Trophoblast cell (in vitro differentiated cells and primary cell): ENCODE measurements around the gene NSRP1.

ENCODE experiments used
- DNase-seq, 2 donors: peaks; one replicate each; pipeline ENCODE4 v3.0.0-alpha.2; 2016
- H2AFZ ChIP-seq: 2 replicates; pipeline ENCODE4 v1.6.1; 2013; ENCODE audit warnings: low read length, moderate library complexity, mild to moderate bottlenecking; ENCODE audit not compliant: insufficient read depth, poor library complexity
- H2AK5ac ChIP-seq: 2 replicates; pipeline ENCODE4 v1.6.1; 2013; ENCODE audit warnings: mild to moderate bottlenecking, low read length
- H2BK120ac ChIP-seq: 2 replicates; pipeline ENCODE4 v1.6.1; 2013; ENCODE audit warnings: low read length, mild to moderate bottlenecking, moderate library complexity; ENCODE audit not compliant: insufficient read depth, poor library complexity
- H2BK12ac ChIP-seq: 2 replicates; pipeline ENCODE4 v1.6.1; 2013; ENCODE audit warnings: mild to moderate bottlenecking, low read length, moderate library complexity
- H2BK5ac ChIP-seq: 2 replicates; pipeline ENCODE4 v1.6.1; 2013; ENCODE audit warnings: low read length, low read depth, moderate library complexity, mild to moderate bottlenecking; ENCODE audit not compliant: poor library complexity
- H3K14ac ChIP-seq: 2 replicates; pipeline ENCODE4 v1.6.1; 2013; ENCODE audit warnings: mild to moderate bottlenecking, low read length
- H3K18ac ChIP-seq: 2 replicates; pipeline ENCODE4 v1.6.1; 2013; ENCODE audit warnings: mild to moderate bottlenecking, low read length
- H3K23ac ChIP-seq: 2 replicates; pipeline ENCODE4 v1.6.1; 2013; ENCODE audit warnings: low read length
- H3K27ac ChIP-seq: 2 replicates; pipeline ENCODE4 v1.5.1; 2013; ENCODE audit warnings: low read depth, mild to moderate bottlenecking, inconsistent platforms, low read length, moderate library complexity
- H3K27me3 ChIP-seq: 2 replicates; pipeline ENCODE4 v1.6.1; 2013; ENCODE audit warnings: inconsistent platforms, mild to moderate bottlenecking, low read length, moderate library complexity; ENCODE audit not compliant: insufficient read depth
- H3K36me3 ChIP-seq, 2 experiments: 1 replicate in 1 of 2; 2 replicates in 1 of 2; pipeline ENCODE4 v1.6.1; 2013; ENCODE audit warnings: low read length in 2 of 2, mild to moderate bottlenecking in 2 of 2, moderate library complexity in 1 of 2; ENCODE audit not compliant: insufficient read depth in 2 of 2, control insufficient read depth in 1 of 2
- H3K4ac ChIP-seq: 2 replicates; pipeline ENCODE4 v1.6.1; 2013; ENCODE audit warnings: low read depth, mild to moderate bottlenecking, low read length, moderate library complexity
- H3K4me1 ChIP-seq, 2 experiments: 1 replicate in 1 of 2; 2 replicates in 1 of 2; pipeline ENCODE4 v1.6.1; 2013; ENCODE audit warnings: low read length in 2 of 2, mild to moderate bottlenecking in 2 of 2, moderate library complexity in 1 of 2; ENCODE audit not compliant: insufficient read depth in 2 of 2, control insufficient read depth in 1 of 2
- H3K4me2 ChIP-seq: 2 replicates; pipeline ENCODE4 v1.6.1; 2013; ENCODE audit warnings: inconsistent platforms, mild to moderate bottlenecking, low read length, moderate library complexity
- H3K4me3 ChIP-seq: 2 replicates; pipeline ENCODE4 v1.5.1; 2013; ENCODE audit warnings: mild to moderate bottlenecking, low read depth, low read length, inconsistent platforms
- H3K79me1 ChIP-seq: one replicate; pipeline ENCODE4 v1.6.1; 2013; ENCODE audit warnings: low read length
- H3K79me2 ChIP-seq: 2 replicates; pipeline ENCODE4 v1.6.1; 2013; ENCODE audit warnings: low read length, mild to moderate bottlenecking; ENCODE audit not compliant: control insufficient read depth, insufficient read depth, poor library complexity
- H3K9ac ChIP-seq: 2 replicates; pipeline ENCODE4 v1.6.1; 2013; ENCODE audit warnings: mild to moderate bottlenecking, low read length
- H3K9me3 ChIP-seq: 2 replicates; pipeline ENCODE4 v1.6.1; 2013; ENCODE audit warnings: low read depth, mild to moderate bottlenecking, control low read depth, inconsistent platforms, low read length; ENCODE audit not compliant: insufficient read depth
- H4K12ac ChIP-seq: 2 replicates; pipeline ENCODE4 v1.6.1; 2013; ENCODE audit warnings: low read depth, mild to moderate bottlenecking, low read length, moderate library complexity
- H4K8ac ChIP-seq: 2 replicates; pipeline ENCODE4 v1.6.1; 2013; ENCODE audit warnings: low read depth, mild to moderate bottlenecking, low read length, moderate library complexity
- H4K91ac ChIP-seq: one replicate; pipeline ENCODE4 v1.6.1; 2013; ENCODE audit warnings: low read depth, mild to moderate bottlenecking, low read length, moderate library complexity
- WGBS: extraction: QIAGEN DNeasy Blood & Tissue Kit; methylation state at CpG from one replicate; pipeline ENCODE4 v1.1.7; 2013; ENCODE audit warnings: missing lambda C conversion rate; ENCODE audit not compliant: insufficient read length, insufficient coverage; ENCODE audit errors: extremely low coverage; 5-methylcytosine and 5-hydroxymethylcytosine counted together

The NSRP1 gene

DNA sequence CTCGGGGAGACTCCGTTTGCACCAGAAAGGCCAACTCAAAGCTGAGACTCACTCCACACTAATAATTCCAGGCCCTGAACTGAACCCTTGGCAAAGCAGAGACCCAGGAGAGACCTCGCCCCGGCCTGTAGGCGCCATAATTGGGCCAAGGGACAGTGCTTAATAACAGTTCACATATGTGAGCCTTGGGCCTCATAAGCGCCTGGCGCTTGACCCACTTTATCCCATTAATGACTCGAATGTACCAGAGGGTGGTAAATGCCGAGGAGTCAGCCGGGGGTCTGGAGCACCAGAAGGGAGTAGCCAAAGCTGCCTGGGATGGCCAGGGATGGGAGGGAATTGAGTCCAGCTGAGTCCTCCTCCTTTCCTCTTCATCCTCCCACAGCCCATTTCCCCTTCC lies 94.3 kb downstream of the NSRP1 start:
- Histone ChIP-seq H2AFZ (no peak overlapping the region), H3K4me2 (no peak overlapping the region), H3K79me1 (no peaks in the 10 kb centered on the region), H2AK5ac (no peak overlapping the region), H3K79me2 (no peaks in the 10 kb centered on the region), H2BK5ac (no peak overlapping the region), H3K14ac (no peak overlapping the region), H3K23ac (no peak overlapping the region), H3K36me3 (no peaks in the 10 kb centered on the region), H3K27ac (no peak overlapping the region), H3K4ac (no peak overlapping the region), H3K9me3 (no peaks in the 10 kb centered on the region), H2BK12ac (no peak overlapping the region), H4K12ac (no peak overlapping the region), H2BK120ac (no peak overlapping the region), H3K27me3 (no peaks in the 10 kb centered on the region), H4K91ac (no peak overlapping the region), H4K8ac (no peak overlapping the region), H3K9ac (no peak overlapping the region), H3K18ac (no peak overlapping the region), H3K4me1 (no peaks in the 10 kb centered on the region), H3K4me3 (no peak overlapping the region)
- DNase-seq = no peak
- no CpG with 5 or more reads among the region's 10 CpGs for WGBS

GRCh38 chr17:30211371-30211770 lies 94.8 kb downstream of the NSRP1 start:
- H4K91ac ChIP-seq = no peak overlapping the region
- no peak overlapping the region for H2BK120ac ChIP-seq
- no peak overlapping the region for H3K4me2 ChIP-seq
- H3K9ac ChIP-seq = no peak overlapping the region
- no peak overlapping the region for H2AFZ ChIP-seq
- H2AK5ac ChIP-seq = no peak overlapping the region
- H3K27me3 ChIP-seq = no peaks in the 10 kb centered on the region
- H3K79me2 ChIP-seq = no peaks in the 10 kb centered on the region
- no peak overlapping the region for H4K8ac ChIP-seq
- no peak overlapping the region for H3K4me3 ChIP-seq
- no peak overlapping the region for H4K12ac ChIP-seq
- H2BK5ac ChIP-seq = no peak overlapping the region
- no peak overlapping the region for H3K27ac ChIP-seq
- no peaks in the 10 kb centered on the region for H3K79me1 ChIP-seq
- no peak overlapping the region for H3K4ac ChIP-seq
- WGBS = no CpG with 5 or more reads among the region's 6 CpGs
- H3K36me3 ChIP-seq = no peaks in the 10 kb centered on the region
- no peak overlapping the region for H3K23ac ChIP-seq
- H3K4me1 ChIP-seq = no peaks in the 10 kb centered on the region
- no peak for DNase-seq
- H2BK12ac ChIP-seq = no peak overlapping the region
- no peak overlapping the region for H3K18ac ChIP-seq
- no peaks in the 10 kb centered on the region for H3K9me3 ChIP-seq
- no peak overlapping the region for H3K14ac ChIP-seq

GRCh38 chr17:30212750-30213149 lies 96.1 kb downstream of the NSRP1 start:
- no peak overlapping the region for H3K27ac ChIP-seq
- no peak overlapping the region for H4K8ac ChIP-seq
- H2AK5ac ChIP-seq = peak overlapping the region; percentile 36
- H2BK5ac ChIP-seq = no peak overlapping the region
- no peak overlapping the region for H3K14ac ChIP-seq
- no peak overlapping the region for H2AFZ ChIP-seq
- no peak overlapping the region for H3K4ac ChIP-seq
- H3K9ac ChIP-seq = no peak overlapping the region
- no peak overlapping the region for H2BK120ac ChIP-seq
- no peak overlapping the region for H3K18ac ChIP-seq
- no CpG with 5 or more reads among the region's 11 CpGs for WGBS
- H3K36me3 ChIP-seq = no peaks in the 10 kb centered on the region
- no peaks in the 10 kb centered on the region for H3K4me1 ChIP-seq
- no peak overlapping the region for H3K23ac ChIP-seq
- H3K4me2 ChIP-seq = no peak overlapping the region
- H3K79me2 ChIP-seq = no peaks in the 10 kb centered on the region
- H3K27me3 ChIP-seq = no peaks in the 10 kb centered on the region
- H2BK12ac ChIP-seq = no peak overlapping the region
- no peaks in the 10 kb centered on the region for H3K9me3 ChIP-seq
- no peak overlapping the region for H3K4me3 ChIP-seq
- DNase-seq = peak; percentile 60 to 71
- no peaks in the 10 kb centered on the region for H3K79me1 ChIP-seq
- no peak overlapping the region for H4K91ac ChIP-seq
- H4K12ac ChIP-seq = no peak overlapping the region

DNA sequence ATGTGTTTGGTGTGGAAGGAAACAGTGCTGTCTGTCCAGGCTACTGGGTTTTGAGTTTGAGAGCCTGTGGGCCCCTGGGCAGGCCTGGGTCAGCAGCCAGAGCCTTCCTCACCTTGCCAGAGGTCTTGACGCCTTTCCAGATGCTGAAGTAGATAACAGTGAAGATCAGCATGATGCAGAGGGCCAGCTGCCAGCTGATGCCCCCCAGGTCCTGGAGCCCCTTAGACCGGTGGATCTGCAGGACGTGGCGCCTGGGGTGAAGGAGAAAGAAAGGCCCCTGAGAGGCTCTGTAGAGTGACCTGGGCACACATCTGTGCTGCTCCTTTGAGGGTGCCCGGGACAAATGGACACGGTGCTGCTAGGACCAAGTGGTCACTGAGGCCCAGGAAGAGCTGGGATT lies 100.4 kb downstream of the NSRP1 start:
- H2BK120ac ChIP-seq = no peak overlapping the region
- H2BK5ac ChIP-seq = no peak overlapping the region
- DNase-seq = no peak
- H2BK12ac ChIP-seq = no peak overlapping the region
- H2AFZ ChIP-seq = no peak overlapping the region
- H3K4ac ChIP-seq = no peak overlapping the region
- no peak overlapping the region for H2AK5ac ChIP-seq
- no peak overlapping the region for H3K27ac ChIP-seq
- H4K91ac ChIP-seq = no peak overlapping the region
- no peak overlapping the region for H3K18ac ChIP-seq
- no peak overlapping the region for H3K4me2 ChIP-seq
- peaks cover 0 to 5% of the 10 kb centered on the region in 2 experiments for H3K4me1 ChIP-seq
- no peak overlapping the region for H4K8ac ChIP-seq
- no peak overlapping the region for H3K9ac ChIP-seq
- H3K36me3 ChIP-seq = no peaks in the 10 kb centered on the region
- no peak overlapping the region for H4K12ac ChIP-seq
- H3K14ac ChIP-seq = no peak overlapping the region
- no peaks in the 10 kb centered on the region for H3K9me3 ChIP-seq
- no CpG with 5 or more reads among the region's 6 CpGs for WGBS
- H3K79me2 ChIP-seq = no peaks in the 10 kb centered on the region
- H3K4me3 ChIP-seq = no peak overlapping the region
- H3K23ac ChIP-seq = no peak overlapping the region
- H3K27me3 ChIP-seq = no peaks in the 10 kb centered on the region
- no peaks in the 10 kb centered on the region for H3K79me1 ChIP-seq
